Stimulated activated CD4-positive, alpha-beta T cell treated with anti-CD3 and anti-CD28 coated beads, Interleukin-15, amount 100 ng/mL, for 1 hour (primary cell): ENCODE data around the gene VWA2.

Experiments used
- DNase-seq, 2 donors: peaks; one replicate each; pipeline ENCODE4 v3.0.0-alpha.2; 2020; ENCODE audit warnings: low read depth in 1 of 2, low spot score in 1 of 2

VWA2 gene

DNA sequence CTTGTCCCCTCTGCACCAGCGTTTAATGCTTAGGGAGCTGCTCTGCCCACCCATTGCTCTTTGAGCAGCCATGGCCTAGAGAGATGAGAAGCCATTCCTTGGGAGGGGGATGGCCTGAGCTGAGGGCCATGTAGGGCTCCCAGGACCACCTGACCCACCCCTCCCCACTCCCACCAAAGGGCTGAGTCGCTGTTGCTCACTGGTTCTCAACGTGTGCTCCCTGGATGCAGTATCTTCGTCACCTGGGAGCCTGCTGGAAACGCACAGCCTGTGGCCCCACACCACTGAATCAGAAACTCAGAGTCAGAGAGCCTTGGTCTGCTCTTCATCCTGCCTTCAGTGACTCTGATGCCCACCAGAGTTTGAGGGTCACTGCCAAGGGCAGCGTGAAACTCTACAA is 37.0 kb downstream of the VWA2 start:
- DNase-seq, result no peak

DNA sequence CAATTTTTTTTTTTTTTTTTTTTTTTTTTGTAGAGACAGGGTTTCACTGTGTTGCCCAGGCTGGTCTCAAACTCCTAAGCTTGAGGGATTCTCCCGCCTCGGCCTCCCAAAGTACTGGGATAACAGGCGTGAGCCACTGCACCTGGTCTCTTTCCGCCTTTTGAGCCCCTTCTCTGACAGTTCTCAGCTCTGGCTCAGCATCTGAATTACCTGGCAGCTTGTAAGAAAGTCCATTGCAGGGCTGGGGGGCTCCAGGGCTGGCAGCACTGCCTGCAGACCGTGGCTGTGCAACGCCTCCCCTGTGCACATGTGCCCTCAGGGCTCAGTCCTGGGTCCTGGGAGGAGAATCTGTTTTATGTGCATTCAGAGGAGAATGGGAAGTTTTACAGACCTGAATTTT is 37.6 kb downstream of the VWA2 start:
- no peak for DNase-seq

DNA sequence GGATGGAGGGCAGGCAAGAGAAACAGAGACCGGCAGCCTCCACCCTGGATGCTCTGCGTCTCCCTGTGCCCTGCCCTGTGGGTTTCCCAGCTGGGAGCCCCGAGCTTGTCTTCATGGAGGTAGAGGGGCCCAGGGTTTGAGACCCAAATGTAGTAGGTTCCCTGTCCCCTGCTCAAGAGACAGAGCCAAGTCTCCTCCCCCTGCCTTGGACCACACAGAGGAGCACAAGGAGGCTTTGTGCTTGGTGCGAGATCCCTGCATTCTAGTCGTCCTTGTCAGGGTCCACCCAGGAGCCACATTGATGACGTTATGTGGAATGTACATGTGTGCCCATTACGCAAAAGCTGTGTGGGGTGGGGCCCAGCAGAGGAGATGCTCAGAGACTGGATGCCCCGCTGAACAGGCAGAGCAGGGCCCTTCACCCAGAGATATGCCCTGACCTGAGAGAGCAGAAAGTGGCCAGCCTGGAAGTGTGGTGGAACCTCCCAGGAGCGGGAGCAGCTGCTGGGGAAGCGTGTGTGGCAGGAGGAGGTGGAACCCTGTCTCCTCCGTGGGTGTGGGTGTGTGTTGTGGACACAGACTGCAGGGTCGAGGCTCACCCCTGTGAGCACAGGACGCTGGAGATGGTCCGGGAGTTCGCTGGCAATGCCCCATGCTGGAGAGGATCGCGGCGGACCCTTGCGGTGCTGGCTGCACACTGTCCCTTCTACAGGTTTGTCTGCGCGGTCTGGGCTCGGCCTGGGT is 39.3 kb downstream of the VWA2 start:
- no peak for DNase-seq

DNA sequence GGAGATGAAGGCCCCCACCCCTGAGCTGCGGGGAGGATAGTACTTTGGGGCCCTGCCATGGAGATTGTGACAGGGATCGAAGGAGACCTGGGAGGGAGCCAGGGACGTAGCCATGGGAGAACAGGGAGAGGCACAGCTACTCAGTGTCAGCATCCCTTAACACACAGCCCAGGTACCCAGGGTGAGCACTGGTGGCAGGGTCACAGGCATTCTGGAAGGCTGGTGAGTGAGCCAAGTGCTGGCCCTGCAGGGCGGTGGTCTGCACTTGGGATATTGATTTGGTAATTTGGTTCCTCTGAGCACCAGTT is 39.8 kb downstream of the VWA2 start:
- no peak for DNase-seq

DNA sequence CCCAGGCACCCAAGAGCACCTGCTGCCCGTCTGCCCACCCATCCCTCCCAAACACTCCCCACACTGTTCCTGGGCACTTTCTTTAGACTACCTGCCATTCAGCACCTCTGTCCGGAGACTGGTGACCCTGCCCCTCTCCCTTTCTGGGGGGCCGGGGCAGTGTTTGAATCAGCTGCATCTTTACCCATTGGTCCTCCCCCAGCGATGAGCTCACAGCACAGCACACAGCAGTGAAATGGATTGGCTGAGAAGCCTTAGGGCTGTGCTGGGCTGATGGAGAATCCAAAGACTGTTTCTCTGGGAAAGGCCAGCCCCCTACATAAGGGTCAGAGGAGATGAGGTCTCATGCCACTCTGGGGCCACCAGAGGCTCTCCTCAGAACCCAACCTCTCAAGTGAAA is 40.2 kb downstream of the VWA2 start:
- no peak for DNase-seq

DNA sequence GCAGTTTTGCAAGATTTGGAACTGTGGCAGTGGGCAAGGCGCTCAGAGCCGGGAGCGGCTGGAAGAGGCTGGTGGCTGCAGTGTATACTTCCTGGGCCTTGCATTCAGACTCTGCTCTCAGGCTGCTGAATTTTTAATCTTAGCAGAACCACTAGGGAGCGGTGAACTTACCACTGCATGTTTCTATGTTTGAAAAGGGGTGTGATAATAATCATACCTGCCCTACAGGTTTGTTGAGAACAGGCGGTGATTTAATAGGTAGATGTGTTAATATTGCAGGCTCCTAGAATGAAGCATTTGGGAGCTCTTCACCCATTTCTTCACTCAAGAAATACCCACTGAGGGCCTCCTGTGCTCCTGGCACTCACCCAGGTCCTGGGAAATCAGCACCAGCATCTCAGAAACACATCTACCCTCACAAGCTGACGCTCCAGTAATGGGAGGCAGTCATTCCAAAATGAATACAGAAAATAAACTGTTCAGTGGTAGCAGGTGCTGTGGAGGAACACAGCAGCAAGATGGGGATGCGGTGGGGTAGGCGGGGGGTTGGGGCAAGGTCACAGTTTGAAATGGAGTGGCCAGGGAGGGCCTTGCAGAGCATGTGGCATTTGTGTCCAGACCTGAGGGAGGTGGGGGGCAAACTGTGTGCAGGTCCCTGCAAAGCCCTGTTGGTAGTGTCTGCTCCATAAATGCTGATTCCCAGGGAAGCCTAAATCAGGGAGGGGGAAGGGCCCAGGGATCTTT is 41.0 kb downstream of the VWA2 start:
- no peak for DNase-seq

DNA sequence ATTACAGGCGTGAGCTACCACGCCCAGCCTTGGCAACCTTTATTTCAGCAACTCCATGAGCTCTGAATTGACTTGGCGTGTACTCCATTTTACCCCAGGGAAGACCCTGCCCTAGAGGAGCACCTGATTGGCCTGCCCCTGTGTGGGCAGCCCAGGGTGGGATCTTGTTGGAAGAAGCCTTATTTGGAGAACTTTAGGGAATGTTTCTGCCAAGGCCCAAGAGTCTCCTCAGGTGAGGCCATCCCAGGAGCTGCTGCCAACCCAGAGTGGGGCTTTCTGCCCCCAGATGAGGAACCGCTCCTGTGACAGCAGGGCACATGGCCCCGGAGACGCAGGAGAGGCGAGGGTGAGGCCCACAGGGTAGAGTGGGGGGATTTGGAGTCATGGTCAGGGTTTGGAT is 42.0 kb downstream of the VWA2 start:
- DNase-seq, result no peak

DNA sequence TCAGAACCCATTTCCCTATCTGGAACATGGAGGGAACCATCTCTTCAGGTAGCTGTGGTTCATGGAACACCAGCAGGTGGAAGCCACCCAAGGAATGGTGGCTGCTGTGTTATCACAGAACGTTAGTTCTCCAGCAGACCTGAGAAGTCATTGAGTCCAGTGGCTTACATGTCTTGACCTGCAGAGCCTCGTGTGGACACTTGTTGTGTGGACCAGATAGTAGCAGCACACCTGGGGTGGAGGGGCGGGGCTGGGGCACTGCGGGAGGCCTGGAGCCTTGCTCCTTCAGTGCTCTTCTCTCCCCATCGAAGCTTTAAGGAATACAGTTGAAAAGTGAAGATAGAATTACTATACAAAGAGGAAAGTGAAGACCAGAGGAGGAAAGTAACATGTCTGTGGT is 42.4 kb downstream of the VWA2 start:
- no peak for DNase-seq

DNA sequence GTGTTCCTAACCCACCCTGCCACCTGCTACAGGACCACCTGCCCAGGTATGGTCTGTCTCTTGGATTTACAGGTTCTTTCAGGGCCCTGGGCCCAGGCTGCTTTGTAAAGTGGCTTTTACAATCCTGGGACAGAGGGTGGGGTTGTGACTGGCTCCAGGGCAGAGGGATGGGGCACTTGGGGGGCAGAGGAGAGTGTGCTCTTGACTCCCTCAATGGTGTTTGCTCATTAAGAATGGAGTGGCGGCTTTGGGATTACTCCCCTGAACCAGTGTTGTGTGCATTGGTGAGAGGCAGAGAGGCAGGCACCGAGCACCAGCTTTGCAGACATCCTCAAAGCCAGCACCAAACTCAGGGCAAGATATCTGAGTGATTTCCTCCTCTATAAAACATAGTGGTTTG is 43.5 kb downstream of the VWA2 start:
- DNase-seq, result no peak

DNA sequence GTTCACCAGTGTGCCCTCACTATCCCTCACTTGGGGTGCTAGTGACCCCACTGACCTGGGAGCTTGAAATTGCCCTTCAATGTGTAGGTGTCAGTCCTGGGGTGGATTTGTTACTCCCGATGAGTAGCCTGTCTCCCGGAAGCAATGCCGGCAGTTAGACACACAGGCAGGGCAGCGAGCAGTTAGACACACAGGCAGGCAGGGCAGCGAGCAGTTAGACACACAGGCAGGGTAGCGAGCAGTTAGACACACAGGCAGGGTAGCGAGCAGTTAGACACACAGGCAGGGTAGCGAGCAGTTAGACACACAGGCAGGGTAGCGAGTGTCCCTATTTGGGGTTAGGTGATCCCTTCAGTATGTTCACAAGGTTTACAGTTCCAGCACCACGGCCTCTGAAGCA is 44.0 kb downstream of the VWA2 start:
- no peak for DNase-seq

DNA sequence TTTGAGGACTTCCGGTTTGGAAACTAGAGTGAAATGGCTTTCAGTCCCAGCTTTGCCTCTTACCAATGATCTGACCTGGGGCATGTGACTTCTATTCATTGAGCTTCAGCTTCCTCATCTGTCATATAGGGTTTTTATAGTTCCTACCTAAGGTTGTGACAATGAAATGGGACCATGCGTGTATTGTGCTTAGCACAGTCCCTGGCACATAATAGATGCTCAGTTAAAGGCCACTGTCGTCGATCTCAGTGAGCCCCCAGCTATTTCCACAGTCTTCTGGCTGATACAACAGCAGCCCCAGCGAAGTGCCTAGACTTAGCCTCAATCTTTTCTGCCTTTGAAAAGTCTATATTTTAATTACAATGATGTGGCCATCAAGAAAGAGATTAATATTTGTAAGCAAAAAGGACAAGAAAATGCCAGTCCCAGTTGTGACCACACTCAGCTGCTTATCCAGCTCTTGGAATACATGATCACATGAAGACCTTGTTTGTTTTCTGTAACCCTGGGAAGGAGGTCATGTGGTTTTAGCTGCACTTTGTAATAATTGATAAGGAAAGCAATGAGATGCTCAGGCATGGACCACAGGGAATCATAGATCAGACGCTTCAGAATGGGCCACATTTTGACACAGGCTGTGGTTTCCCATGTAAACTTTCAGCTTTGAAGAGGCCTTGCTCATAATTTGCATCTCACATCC is 44.6 kb downstream of the VWA2 start:
- no peak for DNase-seq

DNA sequence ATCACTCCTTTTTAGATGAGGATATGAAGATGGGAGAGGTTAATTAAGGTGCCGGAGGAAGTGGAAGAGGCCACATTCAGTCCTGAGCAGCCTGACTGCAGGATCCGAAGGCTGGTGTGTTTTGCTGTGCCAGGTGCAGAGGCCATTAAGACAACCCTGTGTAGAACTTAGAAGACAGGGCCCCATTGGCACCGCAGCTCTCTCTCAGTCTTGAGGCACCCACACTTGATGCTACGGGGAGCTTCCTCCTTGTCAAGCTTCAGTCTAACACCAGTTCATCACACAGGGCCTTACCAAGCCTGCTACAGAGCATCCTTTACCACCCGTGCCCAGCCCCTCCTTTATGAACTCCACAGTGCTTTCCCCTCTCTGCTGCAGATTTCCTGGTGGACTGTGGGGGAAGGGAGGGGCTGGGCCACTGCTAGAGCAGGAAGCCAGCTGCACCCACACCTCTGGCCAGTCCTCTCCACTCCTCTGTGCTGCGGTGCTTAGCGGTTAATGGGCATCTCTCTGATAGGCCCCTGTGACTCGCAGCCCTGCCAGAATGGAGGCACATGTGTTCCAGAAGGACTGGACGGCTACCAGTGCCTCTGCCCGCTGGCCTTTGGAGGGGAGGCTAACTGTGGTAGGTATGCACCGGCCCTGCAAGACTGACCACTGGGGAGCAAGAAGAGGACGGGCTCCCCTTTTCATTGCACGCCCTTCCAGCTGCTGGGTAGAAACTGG is 45.5 kb downstream of the VWA2 start:
- no peak for DNase-seq

DNA sequence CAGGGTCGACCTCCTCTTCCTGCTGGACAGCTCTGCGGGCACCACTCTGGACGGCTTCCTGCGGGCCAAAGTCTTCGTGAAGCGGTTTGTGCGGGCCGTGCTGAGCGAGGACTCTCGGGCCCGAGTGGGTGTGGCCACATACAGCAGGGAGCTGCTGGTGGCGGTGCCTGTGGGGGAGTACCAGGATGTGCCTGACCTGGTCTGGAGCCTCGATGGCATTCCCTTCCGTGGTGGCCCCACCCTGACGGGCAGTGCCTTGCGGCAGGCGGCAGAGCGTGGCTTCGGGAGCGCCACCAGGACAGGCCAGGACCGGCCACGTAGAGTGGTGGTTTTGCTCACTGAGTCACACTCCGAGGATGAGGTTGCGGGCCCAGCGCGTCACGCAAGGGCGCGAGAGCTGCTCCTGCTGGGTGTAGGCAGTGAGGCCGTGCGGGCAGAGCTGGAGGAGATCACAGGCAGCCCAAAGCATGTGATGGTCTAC is 46.9 kb downstream of the VWA2 start:
- DNase-seq, result no peak

DNA sequence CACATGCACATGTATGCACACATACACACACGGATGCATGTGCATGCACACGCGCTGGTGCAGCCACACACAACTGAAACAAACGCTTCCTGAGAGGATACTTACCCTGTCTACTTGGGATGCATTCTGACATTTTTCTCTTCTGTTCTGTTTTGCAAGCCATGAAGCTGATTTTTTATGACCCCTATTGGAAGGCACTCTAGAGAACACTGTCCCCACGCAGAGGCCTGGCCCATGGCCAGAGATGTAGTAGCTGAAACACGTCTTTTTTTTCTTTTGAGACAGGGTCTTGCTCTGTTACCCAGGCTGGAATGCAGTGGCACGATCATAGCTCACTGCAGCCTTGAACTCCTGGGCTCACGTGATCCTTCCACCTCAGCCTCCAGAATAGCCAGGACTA is 47.9 kb downstream of the VWA2 start:
- DNase-seq, result no peak

DNA sequence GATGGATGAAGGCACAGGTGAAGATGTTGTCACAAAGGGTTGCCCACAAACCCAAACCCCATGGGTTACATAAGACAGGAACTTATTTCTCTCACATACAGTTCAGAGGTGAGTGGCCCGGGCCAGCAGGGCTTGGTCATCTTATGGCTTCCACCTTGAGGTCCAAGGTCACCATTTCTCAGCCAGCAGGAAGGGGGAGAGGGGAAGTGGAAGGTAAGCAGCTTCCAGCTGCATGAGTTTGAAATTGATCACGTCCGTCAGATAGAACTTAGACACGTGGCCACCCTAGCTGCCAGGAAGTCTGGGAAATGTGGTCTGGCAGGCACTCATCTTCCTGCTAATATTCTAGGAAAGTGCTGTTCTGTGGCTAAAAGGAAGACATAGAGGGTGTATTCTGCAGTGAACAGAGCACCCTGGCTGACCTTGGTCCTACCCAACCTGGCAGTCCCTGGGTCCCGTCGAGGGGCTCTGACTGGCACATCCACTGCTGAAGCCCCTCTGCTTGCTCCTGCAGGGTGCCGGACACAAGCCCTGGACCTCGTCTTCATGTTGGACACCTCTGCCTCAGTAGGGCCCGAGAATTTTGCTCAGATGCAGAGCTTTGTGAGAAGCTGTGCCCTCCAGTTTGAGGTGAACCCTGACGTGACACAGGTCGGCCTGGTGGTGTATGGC is 49.5 kb downstream of the VWA2 start:
- DNase-seq, result no peak

DNA sequence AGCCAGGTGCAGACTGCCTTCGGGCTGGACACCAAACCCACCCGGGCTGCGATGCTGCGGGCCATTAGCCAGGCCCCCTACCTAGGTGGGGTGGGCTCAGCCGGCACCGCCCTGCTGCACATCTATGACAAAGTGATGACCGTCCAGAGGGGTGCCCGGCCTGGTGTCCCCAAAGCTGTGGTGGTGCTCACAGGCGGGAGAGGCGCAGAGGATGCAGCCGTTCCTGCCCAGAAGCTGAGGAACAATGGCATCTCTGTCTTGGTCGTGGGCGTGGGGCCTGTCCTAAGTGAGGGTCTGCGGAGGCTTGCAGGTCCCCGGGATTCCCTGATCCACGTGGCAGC is 50.0 kb downstream of the VWA2 start:
- no peak for DNase-seq

DNA sequence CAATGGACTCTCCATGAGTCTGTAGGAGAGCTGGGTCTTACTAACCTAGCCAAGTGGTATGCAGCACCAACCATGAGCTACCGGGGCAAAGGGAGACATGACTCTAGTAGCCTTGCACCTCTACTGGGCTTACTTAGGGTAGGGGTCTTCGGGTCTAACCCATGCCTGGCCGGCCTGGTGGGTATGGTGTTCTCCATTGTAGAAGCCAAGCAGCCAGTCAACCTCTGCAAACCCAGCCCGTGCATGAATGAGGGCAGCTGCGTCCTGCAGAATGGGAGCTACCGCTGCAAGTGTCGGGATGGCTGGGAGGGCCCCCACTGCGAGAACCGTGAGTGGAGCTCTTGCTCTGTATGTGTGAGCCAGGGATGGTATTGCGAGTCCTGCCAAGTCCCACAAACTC is 51.0 kb downstream of the VWA2 start:
- DNase-seq, result no peak

DNA sequence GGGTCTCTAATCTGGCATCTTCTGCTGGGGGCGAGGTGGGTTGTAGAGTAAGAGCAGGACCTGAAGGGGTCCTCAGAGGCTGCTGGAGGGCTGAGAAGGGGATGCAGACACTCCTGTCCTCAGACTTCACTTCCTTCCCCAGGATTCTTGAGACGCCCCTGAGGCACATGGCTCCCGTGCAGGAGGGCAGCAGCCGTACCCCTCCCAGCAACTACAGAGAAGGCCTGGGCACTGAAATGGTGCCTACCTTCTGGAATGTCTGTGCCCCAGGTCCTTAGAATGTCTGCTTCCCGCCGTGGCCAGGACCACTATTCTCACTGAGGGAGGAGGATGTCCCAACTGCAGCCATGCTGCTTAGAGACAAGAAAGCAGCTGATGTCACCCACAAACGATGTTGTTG is 52.0 kb downstream of the VWA2 start:
- DNase-seq, result no peak

DNA sequence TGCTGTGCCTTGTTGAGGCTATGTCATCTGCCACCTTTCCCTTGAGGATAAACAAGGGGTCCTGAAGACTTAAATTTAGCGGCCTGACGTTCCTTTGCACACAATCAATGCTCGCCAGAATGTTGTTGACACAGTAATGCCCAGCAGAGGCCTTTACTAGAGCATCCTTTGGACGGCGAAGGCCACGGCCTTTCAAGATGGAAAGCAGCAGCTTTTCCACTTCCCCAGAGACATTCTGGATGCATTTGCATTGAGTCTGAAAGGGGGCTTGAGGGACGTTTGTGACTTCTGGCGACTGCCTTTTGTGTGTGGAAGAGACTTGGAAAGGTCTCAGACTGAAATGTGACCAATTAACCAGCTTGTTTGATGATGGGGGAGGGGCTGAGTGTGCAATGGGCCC is 52.5 kb downstream of the VWA2 start:
- no peak for DNase-seq

DNA sequence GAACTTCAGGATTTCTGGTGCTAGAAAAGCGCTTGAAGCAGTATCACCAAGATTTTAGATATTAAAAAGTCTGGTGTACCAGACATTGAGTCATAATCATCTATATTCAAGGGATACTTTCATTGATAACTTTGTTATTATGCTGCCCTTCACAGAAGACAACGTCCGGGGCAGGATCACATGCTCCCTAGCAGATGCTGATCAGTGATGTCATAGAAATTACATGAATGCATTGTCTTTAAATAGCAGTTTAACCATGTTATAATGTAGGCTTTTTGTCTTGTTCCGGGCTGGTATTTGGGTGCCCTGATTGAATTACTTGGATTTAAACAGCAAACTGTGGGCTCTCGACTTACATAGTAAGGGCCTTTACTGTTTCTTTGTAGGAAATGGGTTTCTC is 54.0 kb downstream of the VWA2 start:
- no peak for DNase-seq

DNA sequence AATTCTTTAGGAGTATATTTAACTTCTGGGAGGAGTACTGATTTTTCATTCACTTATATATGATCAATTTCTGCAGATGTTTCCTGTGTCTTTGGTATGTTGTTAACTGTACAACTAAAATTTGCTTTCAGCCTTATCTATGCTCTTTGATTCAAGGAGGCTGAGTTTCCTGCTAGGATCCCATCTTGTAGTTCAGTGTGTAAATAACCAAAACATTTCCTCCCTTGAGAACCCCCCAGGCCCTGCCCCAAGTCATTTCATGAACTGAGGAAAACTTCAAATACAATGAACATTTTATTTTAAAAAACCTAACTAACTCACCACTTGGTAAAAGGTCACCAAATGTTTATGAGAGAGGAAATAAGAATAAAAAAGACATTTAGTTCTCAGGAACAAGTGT is 55.5 kb downstream of the VWA2 start:
- DNase-seq, result no peak
